ENCODE data around the gene WDR47. TPM values are rescaled to one million over a fixed set of nuclear protein-coding genes. Genes with fewer than 3 reads are reported as not detected.

Gene WDR47
- polyA plus RNA-seq, 2 of the 4 experiments (the other 2 are of a cell fraction) = 5.5 to 10.8 TPM

DNA sequence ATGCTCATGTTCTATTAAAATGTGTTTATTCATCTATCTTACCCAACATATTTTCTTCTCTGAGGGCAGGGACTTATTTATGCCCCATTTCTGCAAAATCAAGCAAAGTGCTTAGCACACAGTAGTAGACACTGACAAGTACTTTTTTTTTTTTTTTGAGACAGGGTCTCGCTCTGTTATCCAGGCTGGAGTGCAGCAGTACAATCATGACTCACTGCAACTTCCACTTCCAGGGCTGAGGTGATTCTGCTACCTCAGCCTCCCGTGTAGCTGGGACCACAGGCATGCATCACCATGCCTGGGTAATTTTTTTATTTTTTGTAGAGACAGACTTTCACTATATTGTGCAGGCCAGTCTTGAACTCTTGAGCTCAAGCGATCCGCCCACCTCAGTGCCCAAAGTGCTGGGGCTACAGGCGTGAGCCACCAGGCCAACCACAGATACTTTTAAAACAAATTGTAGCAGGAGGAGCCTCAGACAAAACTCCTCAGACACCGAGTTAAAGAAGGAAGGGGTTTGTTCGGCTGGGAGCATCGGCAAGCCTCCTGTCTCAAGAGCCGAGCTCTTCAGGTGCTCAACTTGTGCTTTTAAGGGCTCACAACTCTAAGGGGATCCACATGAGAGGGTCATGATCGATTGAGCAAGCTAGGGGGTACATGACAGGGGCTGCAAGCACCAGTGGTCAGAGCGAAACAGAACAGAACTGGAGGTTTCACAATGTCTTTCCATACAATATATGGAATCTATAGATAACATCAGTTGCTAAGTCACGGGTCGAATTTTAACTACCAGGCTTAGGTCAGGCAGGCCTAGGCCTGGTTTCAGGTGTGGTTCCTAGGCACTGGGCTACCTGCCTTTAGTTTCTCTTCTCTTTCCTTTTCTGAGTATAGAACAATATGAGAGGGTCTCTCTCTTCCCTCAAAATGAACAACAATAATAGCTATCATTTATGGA, 42.9 kb upstream of the WDR47 start (continued):
- TF ChIP-seq, protein P1, sequence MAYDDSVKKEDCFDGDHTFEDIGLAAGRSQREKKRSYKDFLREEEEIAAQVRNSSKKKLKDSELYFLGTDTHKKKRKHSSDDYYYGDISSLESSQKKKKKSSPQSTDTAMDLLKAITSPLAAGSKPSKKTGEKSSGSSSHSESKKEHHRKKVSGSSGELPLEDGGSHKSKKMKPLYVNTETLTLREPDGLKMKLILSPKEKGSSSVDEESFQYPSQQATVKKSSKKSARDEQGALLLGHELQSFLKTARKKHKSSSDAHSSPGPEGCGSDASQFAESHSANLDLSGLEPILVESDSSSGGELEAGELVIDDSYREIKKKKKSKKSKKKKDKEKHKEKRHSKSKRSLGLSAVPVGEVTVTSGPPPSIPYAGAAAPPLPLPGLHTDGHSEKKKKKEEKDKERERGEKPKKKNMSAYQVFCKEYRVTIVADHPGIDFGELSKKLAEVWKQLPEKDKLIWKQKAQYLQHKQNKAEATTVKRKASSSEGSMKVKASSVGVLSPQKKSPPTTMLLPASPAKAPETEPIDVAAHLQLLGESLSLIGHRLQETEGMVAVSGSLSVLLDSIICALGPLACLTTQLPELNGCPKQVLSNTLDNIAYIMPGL (CRISPR knock-in tag; IDR thresholded peaks at IDR 0.05; ENCODE audit: borderline replicate concordance) = no peak

DNA sequence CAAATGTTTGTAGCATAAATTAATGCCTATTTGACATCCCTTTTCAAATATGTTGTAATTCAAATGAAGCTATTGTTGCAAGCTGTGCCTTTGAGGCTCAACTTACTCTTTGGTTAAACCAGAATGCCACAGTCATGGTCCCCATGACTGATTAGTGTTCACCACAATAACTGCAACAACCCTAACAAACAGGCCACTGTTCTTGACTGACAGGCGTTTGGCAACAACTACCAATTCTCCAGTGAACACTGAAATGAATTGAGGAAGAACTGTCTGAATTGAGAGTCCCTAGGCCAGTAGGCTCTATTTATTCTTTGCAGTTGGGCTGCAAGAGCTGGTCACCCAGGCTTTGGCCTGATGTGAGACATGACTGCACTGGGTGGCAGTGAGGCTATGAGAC, 42.0 kb upstream of the WDR47 start:
- TF ChIP-seq ZNF302 (CRISPR knock-in tag; IDR thresholded peaks at IDR 0.05) (no peak), ZSCAN20 (CRISPR knock-in tag; IDR thresholded peaks at IDR 0.05) (no peak), NPAS2 (CRISPR knock-in tag; IDR thresholded peaks at IDR 0.05; ENCODE audit: borderline replicate concordance) (no peak), JUN (IDR thresholded peaks at IDR 0.05) (no peak), CEBPB (IDR thresholded peaks at IDR 0.05) (no peak), PHF8 (IDR thresholded peaks at IDR 0.05; ENCODE audit: borderline replicate concordance, low read depth) (no peak), REST (IDR thresholded peaks at IDR 0.05) (no peak), SREBF2 (IDR thresholded peaks at IDR 0.05) (no peak), CTCF (IDR thresholded peaks at IDR 0.05) (no peak), HOXA7 (CRISPR knock-in tag; IDR thresholded peaks at IDR 0.05) (no peak), TFCP2L1 (CRISPR knock-in tag; IDR thresholded peaks at IDR 0.05) (no peak), RAD21 (conservative IDR thresholded peaks at IDR 0.05 in 1 of 2, IDR thresholded peaks at IDR 0.05 in 1 of 2) (no peak), CBX2 (IDR thresholded peaks at IDR 0.05; ENCODE audit: borderline replicate concordance, low read depth) (no peak), RFX5 (IDR thresholded peaks at IDR 0.05) (no peak)
- Histone ChIP-seq H3K9me3 (no peaks in the 10 kb centered on the region), H3K4me3 (no peak overlapping the region), H3K4me1 (no peaks in the 10 kb centered on the region), H3K4me2 (no peak overlapping the region), H3K27ac (no peak overlapping the region)
- ATAC-seq (no peak), FAIRE-seq (no peak), DNase-seq (ENCODE audit: low read depth in 1 of 2, low spot score in 1 of 2) (no peak)
- CTCF ChIA-PET = interaction anchor here (1.1 to 2.1 kb wide), 3 partner anchors 16 to 29 kb away, joined by 3 to 7 read pairs (median 7); a partner anchor contains a TSS
- WGBS (ENCODE audit: missing lambda C conversion rate) = 22% methylated on average over 1 of the region's 1 CpG
- POLR2A ChIA-PET = no interaction called here

Measured in A549 (cell line).